ENCODE measurements around the gene CAPN5.

CAPN5 gene

GRCh38 chr11:77063861-77064260 is 2.9 kb upstream of the CAPN5 start:
- DNase-seq: no peak

GRCh38 chr11:77064648-77065217 is 2.0 kb upstream of the CAPN5 start:
- DNase-seq: no peak

GRCh38 chr11:77065878-77066228 is 918 bp upstream of the CAPN5 start:
- DNase-seq: peak in 6 of 51 donors; percentile 34 to 57 (median 54)

GRCh38 chr11:77067861-77068443 is 1.2 kb downstream of the CAPN5 start:
- no peak for DNase-seq

GRCh38 chr11:77068457-77069335 is 1.9 kb downstream of the CAPN5 start:
- no peak for DNase-seq

- DNase-seq: no peak
Measured at GRCh38 chr11:77069336-77069968, 2.7 kb downstream of the CAPN5 start.

- DNase-seq: no peak
Measured at GRCh38 chr11:77069969-77070582, 3.3 kb downstream of the CAPN5 start.

GRCh38 chr11:77071077-77071476 is 4.3 kb downstream of the CAPN5 start:
- DNase-seq: no peak

- DNase-seq: no peak
Measured at GRCh38 chr11:77071671-77072605, 5.2 kb downstream of the CAPN5 start.

- DNase-seq: no peak
Measured at GRCh38 chr11:77072851-77073327, 6.1 kb downstream of the CAPN5 start.

- DNase-seq: peak in 22 of 51 donors; percentile 20 to 72 (median 43)
Measured at GRCh38 chr11:77073328-77074001, 6.7 kb downstream of the CAPN5 start.

- DNase-seq: no peak
Measured at GRCh38 chr11:77074205-77074604, 7.4 kb downstream of the CAPN5 start.

GRCh38 chr11:77074626-77075221 is 8.0 kb downstream of the CAPN5 start:
- DNase-seq: no peak

- DNase-seq: no peak
Measured at GRCh38 chr11:77075425-77075905, 8.7 kb downstream of the CAPN5 start.

GRCh38 chr11:77079666-77080065 is 12.9 kb downstream of the CAPN5 start:
- DNase-seq: no peak

- DNase-seq: no peak
Measured at GRCh38 chr11:77080643-77081210, 14.0 kb downstream of the CAPN5 start.

- DNase-seq: no peak
Measured at GRCh38 chr11:77081381-77081851, 14.6 kb downstream of the CAPN5 start.

GRCh38 chr11:77081976-77082836 is 15.4 kb downstream of the CAPN5 start:
- no peak for DNase-seq

Data from hypothalamus (tissue), 51 donors.